Lung (tissue), 12 donors: ENCODE results near the gene CHST10. TPM values are rescaled to one million over a fixed set of nuclear protein-coding genes. Genes with fewer than 3 reads are reported as not detected.

ENCODE experiments used
- ATAC-seq: fragments of 200-7000 bp; cut with Tn5 transposase; one replicate; pipeline ENCODE4 v1.9.1; 2020; ENCODE audit warnings: moderate number of reproducible peaks; ENCODE audit not compliant: insufficient read depth, low FRiP score
- DNase-seq, 3 donors: peaks; one replicate each; pipeline ENCODE4 v3.0.0-alpha.2; 2013 to 2017
- H3K27ac ChIP-seq, 2 donors: one replicate each; pipeline ENCODE4 v1.5.1; 2013; ENCODE audit warnings: mild to moderate bottlenecking in 2 of 2, moderate library complexity in 2 of 2, control low read depth in 1 of 2, inconsistent platforms in 1 of 2, low read depth in 1 of 2, low read length in 1 of 2
- H3K27me3 ChIP-seq, 3 donors: one replicate each; pipeline ENCODE4 v1.5.1; 2013; ENCODE audit warnings: low read length in 2 of 3; ENCODE audit not compliant: control insufficient read depth in 3 of 3, insufficient read depth in 3 of 3
- H3K36me3 ChIP-seq, 4 donors: one replicate each; pipeline ENCODE4 v1.5.1; 2013; ENCODE audit warnings: low read length in 4 of 4, mild to moderate bottlenecking in 1 of 4, moderate library complexity in 1 of 4; ENCODE audit not compliant: control insufficient read depth in 4 of 4, insufficient read depth in 4 of 4
- H3K4me1 ChIP-seq, 5 donors: one replicate each; pipeline ENCODE4 v1.5.1; 2013; ENCODE audit warnings: low read length in 5 of 5, mild to moderate bottlenecking in 2 of 5, moderate library complexity in 1 of 5; ENCODE audit not compliant: control insufficient read depth in 5 of 5, insufficient read depth in 5 of 5
- H3K4me3 ChIP-seq: one replicate; pipeline ENCODE4 v1.5.1; 2013; ENCODE audit warnings: mild to moderate bottlenecking, control low read depth, moderate library complexity
- H3K9ac ChIP-seq, 2 donors: one replicate each; pipeline ENCODE4 v1.5.1; 2013; ENCODE audit warnings: low read length in 2 of 2, control low read depth in 1 of 2; ENCODE audit not compliant: insufficient read depth in 1 of 2
- H3K9me3 ChIP-seq, 4 donors: one replicate each; pipeline ENCODE4 v1.5.1; 2013; ENCODE audit warnings: low read length in 3 of 4, mild to moderate bottlenecking in 1 of 4, moderate library complexity in 1 of 4; ENCODE audit not compliant: control insufficient read depth in 4 of 4, insufficient read depth in 3 of 4
- WGBS, 2 donors: extraction: QIAGEN DNeasy Blood & Tissue Kit; methylation state at CpG; one replicate each; pipeline ENCODE4 v1.1.7; 2013; 5-methylcytosine and 5-hydroxymethylcytosine counted together
- polyA plus RNA-seq, 2 donors: library from polyadenylated mRNA; stranded (reverse); fragments of 200-250 nt; gene quantifications; one replicate each; pipeline ENCODE4 v1.2.1, GENCODE V29; 2013
- total RNA-seq, 2 donors: library from RNA; depleted of rRNA in 1 of 2; stranded (reverse); fragments of >200 nt in 1 of 2; gene quantifications; one replicate each; pipeline ENCODE4 v1.2.1, GENCODE V29; 2014 to 2021
- TF ChIP-seq, protein P1 (sequence below): IDR thresholded peaks from 2 replicates; pipeline ENCODE4 v1.5.1; 2012; ENCODE audit warnings: mild to moderate bottlenecking; ENCODE audit errors: control extremely low read depth, extremely low read depth
- donor health status: control.
- donor health status: control.
- donor health status: Bipolar disorder and iron deficiency.
- donor health status: healthy.
- donor health status: DM: yes; HTN: yes; CAD: no.

Gene CHST10
- total and polyA plus RNA-seq, 4 donors, result 5.1 to 22.4 (median 8.0) TPM

DNA sequence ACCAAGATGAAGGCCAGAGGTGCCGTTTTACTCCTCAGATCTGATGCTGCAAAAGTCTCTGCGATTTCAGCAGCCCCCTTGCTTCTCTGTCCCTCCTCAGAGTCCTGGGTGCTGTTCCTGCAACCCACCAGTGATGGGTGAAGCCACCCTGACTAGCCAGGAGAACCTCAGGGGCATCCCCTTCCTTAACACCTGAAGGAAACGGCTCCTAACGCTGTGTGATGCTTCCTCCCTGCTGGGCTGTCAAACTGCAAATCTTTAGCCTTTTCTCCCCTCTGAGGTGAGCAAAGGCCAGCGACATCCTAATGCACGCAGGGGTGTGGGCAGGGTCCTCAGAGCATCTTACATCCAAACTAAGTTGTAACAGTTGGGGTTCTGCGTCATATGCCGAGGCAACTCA lies 24.8 kb downstream of the CHST10 start:
- H3K9me3 ChIP-seq, result no peaks in the 10 kb centered on the region
- H3K4me1 ChIP-seq, result no peaks in the 10 kb centered on the region
- DNase-seq, result no peak
- ATAC-seq, result no peak
- H3K9ac ChIP-seq, result no peak overlapping the region
- H3K27ac ChIP-seq, result no peak overlapping the region
- TF ChIP-seq, protein P1, sequence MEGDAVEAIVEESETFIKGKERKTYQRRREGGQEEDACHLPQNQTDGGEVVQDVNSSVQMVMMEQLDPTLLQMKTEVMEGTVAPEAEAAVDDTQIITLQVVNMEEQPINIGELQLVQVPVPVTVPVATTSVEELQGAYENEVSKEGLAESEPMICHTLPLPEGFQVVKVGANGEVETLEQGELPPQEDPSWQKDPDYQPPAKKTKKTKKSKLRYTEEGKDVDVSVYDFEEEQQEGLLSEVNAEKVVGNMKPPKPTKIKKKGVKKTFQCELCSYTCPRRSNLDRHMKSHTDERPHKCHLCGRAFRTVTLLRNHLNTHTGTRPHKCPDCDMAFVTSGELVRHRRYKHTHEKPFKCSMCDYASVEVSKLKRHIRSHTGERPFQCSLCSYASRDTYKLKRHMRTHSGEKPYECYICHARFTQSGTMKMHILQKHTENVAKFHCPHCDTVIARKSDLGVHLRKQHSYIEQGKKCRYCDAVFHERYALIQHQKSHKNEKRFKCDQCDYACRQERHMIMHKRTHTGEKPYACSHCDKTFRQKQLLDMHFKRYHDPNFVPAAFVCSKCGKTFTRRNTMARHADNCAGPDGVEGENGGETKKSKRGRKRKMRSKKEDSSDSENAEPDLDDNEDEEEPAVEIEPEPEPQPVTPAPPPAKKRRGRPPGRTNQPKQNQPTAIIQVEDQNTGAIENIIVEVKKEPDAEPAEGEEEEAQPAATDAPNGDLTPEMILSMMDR, result no peak
- no peak overlapping the region for H3K4me3 ChIP-seq
- peaks cover 0 to 32% (median 12%) of the 10 kb centered on the region in 4 donors for H3K36me3 ChIP-seq
- no peaks in the 10 kb centered on the region for H3K27me3 ChIP-seq
- 94 to 95% methylated on average over 8 of the region's 8 CpGs for WGBS, 2 donors

DNA sequence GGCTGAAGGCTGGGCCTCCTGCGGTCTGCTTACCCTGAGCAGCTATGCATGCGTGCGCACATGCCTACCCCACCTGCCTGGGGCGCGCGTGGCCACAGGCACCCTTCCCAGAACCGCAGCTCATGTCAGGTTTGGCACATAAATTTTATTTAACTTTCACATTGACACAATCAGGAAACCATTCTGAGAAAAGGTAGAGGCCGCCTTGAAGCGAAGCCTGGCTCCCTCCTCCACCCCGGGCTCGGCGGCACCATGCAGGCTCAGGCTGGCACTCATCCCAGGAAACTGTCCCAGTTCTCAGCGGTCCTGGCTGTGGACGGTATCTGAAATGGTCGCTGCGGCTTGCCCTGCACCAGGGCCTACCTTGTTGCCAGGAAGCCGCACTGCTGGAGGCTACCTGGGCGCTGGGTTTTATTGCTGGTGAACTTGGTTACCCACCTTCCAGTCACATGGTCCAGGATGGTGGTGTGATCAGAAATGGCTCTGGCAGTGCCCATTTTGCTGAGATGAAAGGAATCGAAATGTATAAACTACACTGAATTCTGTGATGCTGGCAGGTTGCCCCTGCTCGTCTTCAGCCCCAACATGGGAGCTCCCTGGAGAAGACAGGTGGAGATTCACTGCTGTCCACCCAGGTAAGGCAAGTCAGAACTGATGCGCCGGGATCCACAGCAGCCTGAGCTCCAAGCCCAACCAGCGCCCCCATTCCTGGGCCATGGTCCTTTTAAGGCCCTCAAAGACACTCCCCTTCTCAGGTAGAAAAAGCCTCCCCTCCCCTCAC lies 25.5 kb downstream of the CHST10 start:
- Histone ChIP-seq H3K27ac (no peak overlapping the region), H3K9ac (no peak overlapping the region), H3K4me1 (no peaks in the 10 kb centered on the region), H3K36me3 (peaks cover 0 to 29% (median 12%) of the 10 kb centered on the region in 4 donors), H3K4me3 (no peak overlapping the region), H3K27me3 (no peaks in the 10 kb centered on the region), H3K9me3 (no peaks in the 10 kb centered on the region)
- DNase-seq (no peak), ATAC-seq (no peak)
- TF ChIP-seq, protein P1, result no peak
- 92 to 93% methylated on average over 23 of the region's 23 CpGs for whole genome bisulfite sequencing, 2 donors

DNA sequence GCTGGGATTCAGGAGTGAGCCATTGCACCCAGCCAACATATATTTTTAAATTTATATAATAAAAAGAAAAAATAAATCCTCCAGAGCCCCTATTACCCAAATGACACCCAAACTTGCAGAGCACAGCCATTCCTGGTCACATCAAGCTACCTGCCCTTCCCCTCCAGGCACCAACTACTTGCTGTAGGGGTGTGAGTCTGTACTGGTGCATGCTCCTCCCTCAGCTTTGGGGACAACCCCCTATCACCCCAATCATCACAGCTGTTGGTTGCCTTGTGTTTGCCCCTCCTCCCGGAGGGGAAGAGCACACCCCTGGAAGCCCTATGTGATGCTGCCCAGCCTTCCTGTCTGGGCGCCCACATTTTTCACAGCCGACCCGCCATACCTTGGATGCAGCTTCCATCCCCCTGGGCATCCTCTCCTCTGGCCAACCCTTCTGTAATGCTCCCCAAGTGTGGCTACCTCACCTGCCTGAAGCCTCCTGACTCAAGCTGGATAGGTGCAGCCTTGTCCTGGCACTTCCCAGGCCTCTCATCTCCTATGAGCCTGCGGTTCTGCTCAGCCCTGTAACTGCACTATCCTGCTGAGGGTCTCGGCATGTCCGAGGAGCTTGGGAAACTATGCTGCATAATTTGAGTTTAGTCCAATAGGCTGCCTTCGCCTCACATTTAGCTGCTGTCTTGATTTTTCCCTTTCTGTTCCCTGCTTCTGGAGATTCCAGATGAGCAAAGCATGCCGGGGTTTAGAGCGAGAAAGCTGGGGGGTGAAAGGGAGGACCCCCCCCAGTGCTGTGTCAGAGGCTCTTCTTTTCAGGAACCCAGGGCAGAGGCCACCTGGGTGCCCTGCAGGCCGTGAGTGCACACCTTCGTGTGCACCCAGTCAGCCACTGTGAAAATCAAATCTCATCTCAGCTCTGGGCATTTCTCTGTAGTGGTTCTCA lies 27.2 kb downstream of the CHST10 start:
- Histone ChIP-seq H3K4me3 (no peak overlapping the region), H3K27ac (no peak overlapping the region), H3K36me3 (peaks cover 0 to 21% (median 8%) of the 10 kb centered on the region in 4 donors), H3K27me3 (no peaks in the 10 kb centered on the region), H3K9me3 (no peaks in the 10 kb centered on the region), H3K9ac (no peak overlapping the region), H3K4me1 (no peaks in the 10 kb centered on the region)
- TF ChIP-seq, protein P1, result no peak
- DNase-seq (no peak), ATAC-seq (no peak)
- 90 to 92% methylated on average over 12 of the region's 12 CpGs for WGBS, 2 donors
